H9 (cell line): ENCODE measurements around the gene NFATC4. TPM values are rescaled to one million over a fixed set of nuclear protein-coding genes. Genes with fewer than 3 reads are reported as not detected.

ENCODE experiments used
- DNase-seq: peaks from one replicate; pipeline ENCODE4 v3.0.0-alpha.2; 2017
- H2AFZ ChIP-seq: one replicate; pipeline ENCODE4 v1.6.1; 2013; ENCODE audit warnings: mild to moderate bottlenecking, low read length, control low read depth, moderate library complexity
- H2AK5ac ChIP-seq: 2 replicates; pipeline ENCODE4 v1.6.1; 2013; ENCODE audit warnings: low read length, control low read depth, mixed read lengths; ENCODE audit not compliant: insufficient read length
- H2BK120ac ChIP-seq: one replicate; pipeline ENCODE4 v1.6.1; 2013; ENCODE audit warnings: low read depth, mild to moderate bottlenecking, low read length, control low read depth, inconsistent platforms; ENCODE audit not compliant: poor library complexity, severe bottlenecking
- H2BK12ac ChIP-seq: 2 replicates; pipeline ENCODE4 v1.6.1; 2013; ENCODE audit warnings: low read length, control low read depth, mixed read lengths, low read depth; ENCODE audit not compliant: insufficient read length
- H2BK15ac ChIP-seq: 2 replicates; pipeline ENCODE4 v1.6.1; 2013; ENCODE audit warnings: low read depth, low read length, control low read depth
- H2BK20ac ChIP-seq: one replicate; pipeline ENCODE4 v1.6.1; 2013; ENCODE audit warnings: low read depth, mild to moderate bottlenecking, low read length, control low read depth, inconsistent platforms; ENCODE audit not compliant: poor library complexity, severe bottlenecking
- H2BK5ac ChIP-seq: 2 replicates; pipeline ENCODE4 v1.6.1; 2013; ENCODE audit warnings: low read length, control low read depth, mixed read lengths; ENCODE audit not compliant: insufficient read length
- H3K14ac ChIP-seq: 2 replicates; pipeline ENCODE4 v1.6.1; 2013; ENCODE audit warnings: low read length, control low read depth; ENCODE audit not compliant: insufficient read depth
- H3K18ac ChIP-seq: 2 replicates; pipeline ENCODE4 v1.6.1; 2013; ENCODE audit warnings: low read depth, mild to moderate bottlenecking, mixed read lengths, low read length, control low read depth; ENCODE audit not compliant: insufficient read length
- H3K23ac ChIP-seq: 2 replicates; pipeline ENCODE4 v1.6.1; 2013; ENCODE audit warnings: low read length, control low read depth, mixed read lengths, low read depth; ENCODE audit not compliant: insufficient read length
- H3K23me2 ChIP-seq: 2 replicates; pipeline ENCODE4 v1.6.1; 2013; ENCODE audit warnings: low read depth, mild to moderate bottlenecking, mixed read lengths, low read length, control low read depth; ENCODE audit not compliant: insufficient read length, poor library complexity, severe bottlenecking
- H3K27ac ChIP-seq: 2 replicates; pipeline ENCODE4 v1.5.1; 2013; ENCODE audit warnings: low read length, control low read depth, mixed read lengths, low read depth; ENCODE audit not compliant: insufficient read length
- H3K27me3 ChIP-seq: 2 replicates; pipeline ENCODE4 v1.6.1; 2013; ENCODE audit warnings: low read length, control low read depth, inconsistent platforms; ENCODE audit not compliant: insufficient read depth
- H3K4ac ChIP-seq: 2 replicates; pipeline ENCODE4 v1.6.1; 2013; ENCODE audit warnings: low read depth, mild to moderate bottlenecking, control low read depth, inconsistent platforms, low read length, moderate library complexity
- H3K4me1 ChIP-seq: 2 replicates; pipeline ENCODE4 v1.6.1; 2013; ENCODE audit warnings: low read length, control low read depth, inconsistent platforms; ENCODE audit not compliant: insufficient read depth
- H3K4me2 ChIP-seq: 2 replicates; pipeline ENCODE4 v1.6.1; 2013; ENCODE audit warnings: low read length, control low read depth, mixed read lengths; ENCODE audit not compliant: insufficient read length, insufficient read depth
- H3K56ac ChIP-seq: 2 replicates; pipeline ENCODE4 v1.6.1; 2013; ENCODE audit warnings: low read depth, mild to moderate bottlenecking, mixed read lengths, low read length, control low read depth; ENCODE audit not compliant: insufficient read length
- H3K79me1 ChIP-seq: 2 replicates; pipeline ENCODE4 v1.6.1; 2013; ENCODE audit warnings: low read depth, mild to moderate bottlenecking, moderate library complexity, low read length, control low read depth, inconsistent platforms; ENCODE audit not compliant: insufficient read depth, poor library complexity, severe bottlenecking
- H3K79me2 ChIP-seq: 2 replicates; pipeline ENCODE4 v1.6.1; 2013; ENCODE audit warnings: low read length, control low read depth, inconsistent platforms; ENCODE audit not compliant: insufficient read depth
- H3K9ac ChIP-seq: 2 replicates; pipeline ENCODE4 v1.6.1; 2013; ENCODE audit warnings: low read length, control low read depth, mixed read lengths; ENCODE audit not compliant: insufficient read length; ENCODE audit errors: extremely low read depth
- H3K9me3 ChIP-seq: one replicate; pipeline ENCODE4 v1.6.1; 2013; ENCODE audit warnings: low read depth, low read length, inconsistent platforms; ENCODE audit not compliant: control insufficient read depth
- H3T11ph ChIP-seq: one replicate; pipeline ENCODE4 v1.6.1; 2013; ENCODE audit warnings: mild to moderate bottlenecking, low read length, control low read depth, inconsistent platforms
- H4K20me1 ChIP-seq: one replicate; pipeline ENCODE4 v1.6.1; 2013; ENCODE audit not compliant: control insufficient read depth, insufficient read length, insufficient read depth
- H4K5ac ChIP-seq: 2 replicates; pipeline ENCODE4 v1.6.1; 2013; ENCODE audit warnings: low read depth, mild to moderate bottlenecking, mixed read lengths, low read length, control low read depth; ENCODE audit not compliant: insufficient read length
- H4K8ac ChIP-seq: replicated peaks from 2 replicates; pipeline ENCODE4 v1.6.1; 2013; ENCODE audit warnings: low read length, control low read depth, mixed read lengths, low read depth; ENCODE audit not compliant: insufficient read length
- H4K91ac ChIP-seq: 2 replicates; pipeline ENCODE4 v1.6.1; 2013; ENCODE audit warnings: low read depth, mild to moderate bottlenecking, moderate library complexity, mixed read lengths, low read length, control low read depth; ENCODE audit not compliant: insufficient read length
- H3K27ac Mint-ChIP-seq, 3 experiments: 2 replicates in 2 of 3; 3 replicates in 1 of 3; pipeline ENCODE4 v1.8.0; 2020 to 2021; ENCODE audit warnings: mixed read lengths in 3 of 3, mild to moderate bottlenecking in 1 of 3, moderate library complexity in 1 of 3
- H3K27me3 Mint-ChIP-seq: 2 replicates; pipeline ENCODE4 v1.8.0; 2021; ENCODE audit warnings: low read depth, mild to moderate bottlenecking, moderate library complexity, mixed read lengths
- H3K36me3 Mint-ChIP-seq, 3 experiments: 2 replicates in 2 of 3; 3 replicates in 1 of 3; pipeline ENCODE4 v1.8.0; 2020 to 2021; ENCODE audit warnings: low read depth in 3 of 3, mixed read lengths in 3 of 3; ENCODE audit not compliant: insufficient read depth in 1 of 3
- H3K4me1 Mint-ChIP-seq, 2 experiments: 2 replicates each; pipeline ENCODE4 v1.8.0; 2020; ENCODE audit warnings: mixed read lengths in 2 of 2
- H3K4me3 Mint-ChIP-seq, 2 experiments: 2 replicates in 1 of 2; 3 replicates in 1 of 2; pipeline ENCODE4 v1.8.0; 2020 to 2021; ENCODE audit warnings: mild to moderate bottlenecking in 2 of 2, mixed read lengths in 2 of 2, moderate library complexity in 1 of 2
- H3K9me3 Mint-ChIP-seq, 2 experiments: 2 replicates in 1 of 2; 3 replicates in 1 of 2; pipeline ENCODE4 v1.8.0; 2020; ENCODE audit warnings: mild to moderate bottlenecking in 2 of 2, mixed read lengths in 2 of 2, moderate library complexity in 1 of 2
- CTCF ChIP-seq: fragments of 200-600 bp; sonication (generic); conservative IDR thresholded peaks from 3 replicates; pipeline ENCODE4 v1.8.0; 2021; ENCODE audit warnings: antibody characterized with exemption, mild to moderate bottlenecking
- WGBS: extraction: QIAGEN DNeasy Blood & Tissue Kit; methylation state at CpG from one replicate; pipeline ENCODE4 v1.1.7; 2013; ENCODE audit warnings: missing lambda C conversion rate, low lambda C conversion rate, mixed read lengths; ENCODE audit not compliant: insufficient read length; ENCODE audit errors: extremely low coverage; 5-methylcytosine and 5-hydroxymethylcytosine counted together
- total RNA-seq: library from RNA; stranded (reverse); gene quantifications from 2 replicates; pipeline ENCODE4 v1.2.1, GENCODE V29; 2021

The NFATC4 gene
- total RNA-seq, 1 experiment from 2014 or later: 46.4 TPM

- H3K27me3 Mint-ChIP-seq: peaks cover 87% of the 10 kb centered on the region
- Histone ChIP-seq H3K27me3 (peaks cover 30% of the 10 kb centered on the region; the same call in 1 of the 2 replicates), H3K27ac (no peak overlapping the region)
These were observed 25.1 kb upstream of the NFATC4 start for GRCh38 chr14:24342889-24343288.

More at GRCh38 chr14:24342889-24343288, 25.1 kb upstream of the NFATC4 start:
- Mint-ChIP-seq H3K36me3 (no peaks in the 10 kb centered on the region), H3K9me3 (no peaks in the 10 kb centered on the region), H3K27ac (no peak overlapping the region), H3K4me1 (peaks cover 11% of the 10 kb centered on the region in 2 experiments; a peak in 3 of 4 replicates), H3K4me3 (no peak overlapping the region)
- no peak overlapping the region for H2AFZ ChIP-seq
- peaks cover 8% of the 10 kb centered on the region for H3K23me2 ChIP-seq
- DNase-seq: no peak
- H4K20me1 ChIP-seq: no peaks in the 10 kb centered on the region
- no peak overlapping the region for H3T11ph ChIP-seq
- H2BK120ac ChIP-seq: no peak overlapping the region
- no peak overlapping the region for H2BK15ac ChIP-seq
- WGBS: no CpG with 5 or more reads among the region's 4 CpGs
- H4K91ac ChIP-seq: no peak overlapping the region
- no peak overlapping the region for H3K9ac ChIP-seq
- H3K4me2 ChIP-seq: no peak overlapping the region
- H3K18ac ChIP-seq: no peak overlapping the region
- no peak overlapping the region for H3K56ac ChIP-seq
- H3K4ac ChIP-seq: no peak overlapping the region
- no peak overlapping the region for H2BK5ac ChIP-seq
- H2AK5ac ChIP-seq: no peak overlapping the region
- no peak overlapping the region for H3K14ac ChIP-seq
- H2BK20ac ChIP-seq: no peak overlapping the region
- H4K8ac ChIP-seq: no peak overlapping the region
- H3K79me1 ChIP-seq: no peaks in the 10 kb centered on the region
- no peaks in the 10 kb centered on the region for H3K9me3 ChIP-seq
- no peak overlapping the region for H4K5ac ChIP-seq
- no peaks in the 10 kb centered on the region for H3K79me2 ChIP-seq
- no peak for TF ChIP-seq CTCF
- H2BK12ac ChIP-seq: no peak overlapping the region
- no peaks in the 10 kb centered on the region for H3K4me1 ChIP-seq
- no peak overlapping the region for H3K23ac ChIP-seq
